ENCODE results near the gene MACF1.
A peak's percentile ranks its signal among the peaks of the same experiment; 100 is the strongest.

The MACF1 gene

GRCh38 chr1:39212499-39212898, 8.0 kb downstream of the MACF1 start:
- peak overlapping the region; percentile 65 for H3K27ac ChIP-seq
- DNase-seq (ENCODE audit: low read depth, low spot score) = no peak

- no peak for DNase-seq (ENCODE audit: low read depth, low spot score)
- H3K27ac ChIP-seq = peak overlapping the region; percentile 65
Observed at GRCh38 chr1:39213511-39214002, 9.1 kb downstream of the MACF1 start.

- DNase-seq (ENCODE audit: low read depth, low spot score) = no peak
- peak overlapping the region; percentile 65 for H3K27ac ChIP-seq
Observed at GRCh38 chr1:39214021-39214713, 9.7 kb downstream of the MACF1 start.

DNA sequence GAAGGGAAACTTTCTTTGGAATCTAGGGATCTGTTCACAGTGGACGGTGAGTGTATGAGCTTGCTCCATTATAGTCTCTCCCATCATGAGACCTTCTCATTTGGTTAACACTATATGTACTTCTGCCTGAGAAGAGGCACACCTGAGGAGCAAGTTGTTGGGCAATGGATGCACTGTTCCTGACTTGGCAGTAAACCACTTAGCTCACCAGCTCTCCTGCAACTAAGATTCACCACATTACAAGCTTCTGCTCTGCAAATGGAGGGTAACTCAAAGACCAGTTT, 10.2 kb downstream of the MACF1 start:
- H3K27ac ChIP-seq = peak overlapping the region; percentile 65
- DNase-seq (ENCODE audit: low read depth, low spot score) = no peak

DNA sequence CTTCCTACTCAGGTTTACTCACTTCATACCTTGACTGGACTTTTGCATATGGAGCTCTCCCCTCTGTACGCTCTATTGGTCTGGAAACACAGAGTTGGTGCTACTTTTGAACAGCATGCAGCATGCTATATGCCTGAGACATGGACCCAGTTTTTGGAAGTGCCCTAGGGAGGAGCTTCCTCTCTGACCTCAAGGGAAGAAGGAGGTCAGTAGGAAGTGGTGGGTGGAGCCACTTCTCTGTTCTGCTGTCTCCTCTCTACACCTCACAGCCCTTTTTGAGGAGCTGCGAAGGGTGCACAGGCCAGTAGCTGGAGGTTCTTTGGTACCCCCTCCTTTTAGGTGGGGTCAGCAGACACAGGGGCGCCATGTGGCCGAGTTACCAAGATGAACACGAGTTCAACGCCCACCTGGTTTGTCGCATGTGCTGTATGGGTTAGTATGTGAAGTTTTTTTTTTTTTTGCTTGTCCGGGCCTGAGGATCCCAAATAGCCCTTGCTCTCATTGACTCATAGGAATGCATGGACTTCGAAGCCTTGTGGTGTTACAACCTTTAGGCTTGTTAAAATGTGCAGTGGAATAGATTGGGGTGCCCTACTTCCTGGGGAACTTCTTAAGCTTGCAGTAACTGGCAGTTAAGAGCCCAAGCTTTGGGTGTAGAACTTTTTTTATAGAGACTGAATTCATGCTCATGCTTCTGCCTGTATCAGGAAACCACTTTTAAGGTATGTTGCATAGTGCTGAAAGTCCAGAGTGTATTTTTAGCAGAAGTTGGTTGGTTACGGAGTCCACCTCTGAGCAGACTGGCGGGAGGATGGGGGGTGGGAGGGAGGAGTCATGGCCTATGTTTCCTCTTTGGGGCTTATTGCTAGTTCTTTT, 10.7 kb downstream of the MACF1 start:
- DNase-seq (ENCODE audit: low read depth, low spot score) = no peak
- H3K27ac ChIP-seq = peak overlapping the region; percentile 65

- no peak overlapping the region for H3K27ac ChIP-seq
- no peak for DNase-seq (ENCODE audit: low read depth, low spot score)
Observed at GRCh38 chr1:39216771-39217170, 12.3 kb downstream of the MACF1 start.

GRCh38 chr1:39220891-39221870, 16.7 kb downstream of the MACF1 start:
- DNase-seq (ENCODE audit: low read depth, low spot score) = no peak
- no peak overlapping the region for H3K27ac ChIP-seq

DNA sequence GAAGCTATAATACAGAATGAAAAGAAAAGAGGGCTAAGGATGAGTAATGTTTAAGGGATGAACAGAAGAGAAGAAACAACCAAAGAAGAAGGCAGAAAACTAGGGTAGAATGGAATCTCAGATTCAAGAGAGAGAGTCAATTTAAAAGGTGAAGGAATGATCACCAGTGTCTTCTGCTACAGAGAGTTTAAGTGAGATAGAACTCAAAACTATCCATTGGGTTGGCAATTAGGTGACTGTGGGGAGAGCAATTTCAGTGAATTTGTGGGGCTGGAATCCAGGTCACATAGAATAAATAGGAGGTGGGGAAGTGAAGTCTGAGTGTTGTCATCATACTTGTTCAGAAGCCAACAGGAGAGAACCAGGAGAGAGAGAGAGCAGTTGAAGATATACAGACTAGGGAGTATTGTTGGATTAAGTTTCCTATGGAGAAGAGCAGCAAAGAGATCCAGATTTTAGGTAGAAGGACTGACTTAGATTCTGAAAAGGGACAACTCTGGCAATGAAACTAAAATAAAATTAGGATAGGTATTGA, 19.9 kb downstream of the MACF1 start:
- H3K27ac ChIP-seq = no peak overlapping the region
- DNase-seq (ENCODE audit: low read depth, low spot score) = no peak

DNA sequence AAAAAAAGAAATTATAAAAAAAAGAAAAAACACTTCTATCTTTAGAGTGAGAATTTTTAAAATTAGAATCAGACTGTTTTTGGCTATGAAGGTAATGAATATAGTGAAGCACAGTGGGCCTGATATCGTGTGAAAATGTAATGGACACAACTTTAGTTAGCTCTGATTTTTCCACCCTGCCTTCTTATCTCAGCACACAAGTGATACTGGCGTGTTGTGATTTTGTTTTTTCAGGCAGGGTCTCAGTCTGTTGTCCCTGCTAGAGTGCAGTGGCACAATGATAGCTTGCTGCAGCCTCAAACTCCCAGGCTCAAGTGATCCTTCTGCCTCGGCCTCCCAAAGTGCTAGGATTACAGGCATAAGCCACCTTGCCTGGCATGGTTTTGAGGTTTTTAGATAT, 22.3 kb downstream of the MACF1 start:
- DNase-seq (ENCODE audit: low read depth, low spot score) = no peak
- H3K27ac ChIP-seq = no peak overlapping the region

DNA sequence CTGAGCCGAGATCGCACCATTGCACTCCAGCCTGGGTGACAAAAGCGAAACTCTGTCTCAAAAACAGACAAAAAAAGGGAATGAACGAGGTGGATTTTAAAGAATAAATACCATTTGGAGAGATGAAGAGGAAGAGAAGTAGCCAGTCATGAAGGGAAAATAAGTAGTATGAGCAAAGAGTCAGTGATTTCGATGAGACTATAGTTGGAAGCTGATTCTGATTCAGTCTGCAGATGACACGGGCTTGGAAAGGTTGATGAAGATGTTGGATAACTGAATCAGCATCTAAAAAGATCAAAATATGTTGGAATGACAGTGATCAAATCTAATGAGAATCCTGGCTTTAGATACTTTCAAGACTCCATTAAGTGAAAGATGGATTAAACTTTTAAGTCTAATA, 23.8 kb downstream of the MACF1 start:
- DNase-seq (ENCODE audit: low read depth, low spot score) = no peak
- H3K27ac ChIP-seq = no peak overlapping the region

- H3K27ac ChIP-seq = no peak overlapping the region
- DNase-seq (ENCODE audit: low read depth, low spot score) = no peak
Observed at GRCh38 chr1:39229504-39229903, 25.0 kb downstream of the MACF1 start.

GRCh38 chr1:39230261-39231190, 26.0 kb downstream of the MACF1 start:
- H3K27ac ChIP-seq = peak overlapping the region; percentile 28
- no peak for DNase-seq (ENCODE audit: low read depth, low spot score)

- H3K27ac ChIP-seq = no peak overlapping the region
- no peak for DNase-seq (ENCODE audit: low read depth, low spot score)
Observed at GRCh38 chr1:39236971-39237370, 32.5 kb downstream of the MACF1 start.

GRCh38 chr1:39238476-39238875, 34.0 kb downstream of the MACF1 start:
- no peak for DNase-seq (ENCODE audit: low read depth, low spot score)

GRCh38 chr1:39239968-39240367, 35.5 kb downstream of the MACF1 start:
- DNase-seq (ENCODE audit: low read depth, low spot score) = no peak
- no peak overlapping the region for H3K27ac ChIP-seq

More at GRCh38 chr1:39238476-39238875, 34.0 kb downstream of the MACF1 start:
- H3K27ac ChIP-seq = no peak overlapping the region

DNA sequence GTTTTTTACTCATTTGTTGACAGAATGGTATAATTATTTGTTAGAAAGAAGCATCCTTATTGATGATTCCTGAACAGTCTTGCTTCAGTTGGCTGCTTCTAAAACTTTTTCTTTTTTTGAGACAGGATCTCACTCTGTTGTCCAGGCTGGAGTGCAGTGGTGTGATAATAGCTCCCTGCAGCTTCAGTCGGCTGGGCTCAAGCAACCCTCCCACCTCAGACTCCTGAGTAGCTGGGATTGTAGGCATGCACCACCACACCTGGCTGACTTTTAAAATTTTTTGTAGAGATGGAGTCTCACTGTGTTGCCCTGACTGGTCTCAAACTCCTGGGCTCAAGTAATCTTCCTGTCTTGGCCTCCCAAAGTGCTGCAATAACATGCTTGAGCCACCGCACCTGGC, 38.8 kb downstream of the MACF1 start:
- H3K27ac ChIP-seq = no peak overlapping the region
- no peak for DNase-seq (ENCODE audit: low read depth, low spot score)

- DNase-seq (ENCODE audit: low read depth, low spot score) = no peak
- H3K27ac ChIP-seq = no peak overlapping the region
Observed at GRCh38 chr1:39250460-39251240, 46.2 kb downstream of the MACF1 start.

GRCh38 chr1:39255222-39255621, 50.7 kb downstream of the MACF1 start:
- DNase-seq (ENCODE audit: low read depth, low spot score) = no peak
- no peak overlapping the region for H3K27ac ChIP-seq
